ENCODE results near the gene OCA2.

OCA2 gene

GRCh38 chr15:28003302-28004037 lies 95.6 kb downstream of the OCA2 start:
- TF ChIP-seq CTCF (IDR thresholded peaks at IDR 0.05; ENCODE audit: low read depth, low read length) (no peak), MYC (IDR thresholded peaks at IDR 0.05; ENCODE audit: low read depth, low read length) (no peak), POLR2A (IDR thresholded peaks at IDR 0.05; ENCODE audit: extremely low read depth, insufficient read length) (no peak)
- TF ChIP-seq, protein P1, sequence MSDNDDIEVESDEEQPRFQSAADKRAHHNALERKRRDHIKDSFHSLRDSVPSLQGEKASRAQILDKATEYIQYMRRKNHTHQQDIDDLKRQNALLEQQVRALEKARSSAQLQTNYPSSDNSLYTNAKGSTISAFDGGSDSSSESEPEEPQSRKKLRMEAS (IDR thresholded peaks at IDR 0.05; ENCODE audit: low read depth, low read length) = no peak
- no peak for DNase-seq (ENCODE audit: low read depth)
- H3K4me3 ChIP-seq (ENCODE audit: low read depth, low read length) = no peak overlapping the region

DNA sequence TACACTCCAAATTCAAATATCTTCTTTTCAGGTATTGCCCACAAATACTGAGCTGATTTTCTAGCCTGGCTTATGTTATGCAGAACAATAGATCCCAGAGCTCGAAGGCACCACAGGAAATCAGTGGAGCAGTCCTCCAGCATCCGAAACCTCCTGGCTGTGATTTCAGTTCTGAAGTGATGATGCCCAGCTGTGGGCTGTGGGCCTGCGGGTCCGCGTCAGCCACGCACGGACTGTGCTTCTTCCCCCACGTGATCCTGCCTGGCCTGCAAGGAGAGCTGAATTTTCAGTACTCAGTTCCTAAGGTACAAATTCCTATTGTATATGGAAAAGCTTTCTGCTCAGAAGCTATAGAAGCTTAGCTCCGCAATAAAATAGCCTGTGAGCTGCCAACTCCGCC lies 96.2 kb downstream of the OCA2 start:
- DNase-seq (ENCODE audit: low read depth) = no peak
- TF ChIP-seq, protein P1 (IDR thresholded peaks at IDR 0.05; ENCODE audit: low read depth, low read length) = no peak
- TF ChIP-seq CTCF (IDR thresholded peaks at IDR 0.05; ENCODE audit: low read depth, low read length) (no peak), MYC (IDR thresholded peaks at IDR 0.05; ENCODE audit: low read depth, low read length) (no peak), POLR2A (IDR thresholded peaks at IDR 0.05; ENCODE audit: extremely low read depth, insufficient read length) (no peak)
- H3K4me3 ChIP-seq (ENCODE audit: low read depth, low read length) = no peak overlapping the region

DNA sequence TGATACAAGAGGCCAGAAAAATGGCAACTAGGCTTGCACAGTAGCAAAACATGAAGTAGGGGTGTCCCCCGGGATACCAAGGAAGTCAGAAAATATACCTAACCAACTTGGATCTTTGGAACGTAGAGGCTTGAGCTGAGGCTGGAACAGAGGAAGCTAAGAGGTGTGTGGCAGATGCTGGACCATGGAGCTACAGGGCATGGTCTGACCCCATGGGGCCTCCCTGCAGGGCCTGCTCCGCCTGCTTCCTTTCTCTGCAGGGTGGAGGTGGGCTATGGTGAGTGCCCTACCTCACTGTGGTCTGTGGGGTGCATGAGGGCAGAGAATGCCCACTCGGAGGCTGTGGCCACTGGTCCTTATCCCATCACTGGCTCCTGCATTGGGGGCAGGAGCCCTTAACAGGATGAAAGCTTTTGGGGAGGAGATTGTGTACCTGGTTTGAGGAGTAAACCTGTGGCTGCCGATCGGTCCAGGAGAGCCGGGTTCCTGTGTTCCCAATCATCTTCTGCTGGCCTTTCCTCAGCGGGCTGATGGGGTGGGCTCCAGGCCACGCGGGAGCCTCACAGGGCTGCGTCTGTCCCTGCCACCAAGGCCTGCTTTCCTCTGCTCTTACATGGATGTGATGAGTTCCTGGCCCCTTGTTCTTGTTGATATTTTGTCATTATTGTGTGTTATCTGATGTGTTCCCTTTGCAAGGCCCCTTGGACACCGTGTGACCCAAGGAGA lies 96.8 kb downstream of the OCA2 start:
- no peak for DNase-seq (ENCODE audit: low read depth)
- no peak overlapping the region for H3K4me3 ChIP-seq (ENCODE audit: low read depth, low read length)
- TF ChIP-seq, protein P1 (IDR thresholded peaks at IDR 0.05; ENCODE audit: low read depth, low read length) = no peak
- TF ChIP-seq POLR2A (IDR thresholded peaks at IDR 0.05; ENCODE audit: extremely low read depth, insufficient read length) (no peak), MYC (IDR thresholded peaks at IDR 0.05; ENCODE audit: low read depth, low read length) (no peak), CTCF (IDR thresholded peaks at IDR 0.05; ENCODE audit: low read depth, low read length) (no peak)

DNA sequence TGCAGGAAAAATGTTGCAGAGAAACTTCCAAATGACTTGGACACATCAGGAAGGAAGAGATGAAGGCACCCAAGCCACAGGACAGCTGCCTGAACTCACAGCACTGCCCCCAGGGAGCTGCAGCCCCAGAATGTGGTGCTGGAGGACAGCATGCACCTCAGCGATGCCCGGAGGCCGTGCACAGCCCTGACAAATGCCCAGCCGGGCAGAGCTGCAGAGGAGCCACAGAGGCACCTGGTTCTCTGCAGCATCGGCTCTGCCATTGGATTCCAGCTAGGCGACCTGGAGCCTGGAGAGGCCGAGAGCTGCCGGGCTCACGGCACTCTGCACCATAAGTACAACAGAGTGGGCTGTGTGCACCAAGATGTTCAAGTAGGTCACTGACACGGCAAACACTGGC lies 97.5 kb downstream of the OCA2 start:
- DNase-seq (ENCODE audit: low read depth) = no peak
- TF ChIP-seq POLR2A (IDR thresholded peaks at IDR 0.05; ENCODE audit: extremely low read depth, insufficient read length) = no peak
- H3K4me3 ChIP-seq (ENCODE audit: low read depth, low read length) = no peak overlapping the region

DNA sequence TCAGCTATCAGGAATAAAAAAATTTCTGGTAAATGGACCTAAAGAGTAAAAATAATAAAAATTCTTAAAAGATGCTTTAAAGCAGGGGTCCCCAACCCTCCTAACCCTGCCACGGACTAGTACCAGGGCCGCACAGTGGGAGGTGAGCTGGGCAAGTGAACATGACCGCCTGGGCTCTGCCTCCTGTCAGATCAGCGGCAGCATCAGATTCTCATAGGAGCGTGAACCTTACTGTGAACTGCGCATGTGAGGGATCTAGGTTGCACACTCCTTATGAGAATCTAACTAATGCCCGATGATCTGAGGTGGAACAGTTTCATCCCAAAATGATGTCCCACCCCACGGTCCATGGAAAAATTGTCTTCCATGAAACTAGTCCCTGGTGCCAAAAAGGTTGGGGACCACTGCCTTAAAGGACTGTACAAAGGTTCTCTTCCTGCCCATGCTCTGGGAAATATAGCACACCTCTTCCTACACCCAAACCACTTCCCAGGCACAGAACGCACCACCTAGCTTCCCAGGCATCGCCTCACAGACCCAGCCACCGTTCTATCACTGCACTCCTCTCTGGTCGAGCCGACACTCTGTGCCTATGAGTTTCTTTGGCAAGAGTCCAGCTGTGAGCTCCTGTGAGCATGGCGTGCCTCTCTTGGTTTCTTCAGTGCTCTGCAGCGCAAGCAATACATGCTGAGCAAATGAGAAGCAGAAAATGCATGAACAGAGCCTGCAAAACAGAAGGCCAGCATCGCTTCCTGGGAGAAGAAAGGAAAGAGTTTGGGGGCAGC lies 104.9 kb downstream of the OCA2 start:
- DNase-seq (ENCODE audit: low read depth) = no peak
- H3K4me3 ChIP-seq (ENCODE audit: low read depth, low read length) = no peak overlapping the region
- TF ChIP-seq, protein P1 (IDR thresholded peaks at IDR 0.05; ENCODE audit: low read depth, low read length) = no peak
- TF ChIP-seq MYC (IDR thresholded peaks at IDR 0.05; ENCODE audit: low read depth, low read length) = no peak
- no peak for TF ChIP-seq CTCF (IDR thresholded peaks at IDR 0.05; ENCODE audit: low read depth, low read length)
- no peak for TF ChIP-seq POLR2A (IDR thresholded peaks at IDR 0.05; ENCODE audit: extremely low read depth, insufficient read length)

DNA sequence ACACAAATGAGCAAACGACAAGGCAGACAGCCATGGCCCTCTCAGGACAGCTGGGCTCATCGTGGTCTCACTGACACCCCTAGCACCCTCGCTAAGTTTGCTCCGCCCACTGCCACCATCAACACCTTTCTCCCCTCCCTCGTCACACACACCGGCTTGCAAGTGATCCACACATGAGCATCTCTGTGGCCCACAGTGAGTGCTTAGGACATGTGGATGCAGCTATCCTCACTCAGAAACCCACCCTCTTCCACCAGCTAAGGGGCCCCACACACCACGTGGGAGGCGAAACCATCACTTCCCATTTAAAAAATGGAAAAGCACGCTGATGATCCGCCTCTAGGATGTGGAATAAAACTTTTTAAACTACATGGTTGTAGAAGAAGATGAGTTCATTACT lies 105.6 kb downstream of the OCA2 start:
- DNase-seq (ENCODE audit: low read depth) = no peak
- no peak for TF ChIP-seq CTCF (IDR thresholded peaks at IDR 0.05; ENCODE audit: low read depth, low read length)
- TF ChIP-seq MYC (IDR thresholded peaks at IDR 0.05; ENCODE audit: low read depth, low read length) = no peak
- TF ChIP-seq, protein P1 (IDR thresholded peaks at IDR 0.05; ENCODE audit: low read depth, low read length) = no peak
- no peak for TF ChIP-seq POLR2A (IDR thresholded peaks at IDR 0.05; ENCODE audit: extremely low read depth, insufficient read length)
- H3K4me3 ChIP-seq (ENCODE audit: low read depth, low read length) = no peak overlapping the region

All from NB4 (cell line).